HG03432 (cell line): ENCODE results near the gene XAB2.
"Not testable (repeated sequence)": the region's sequence is repeated elsewhere in the genome, so short reads cannot be mapped to it uniquely, and the experiment has no call there.

ENCODE experiments used
- ATAC-seq: cut with Tn5 transposase; IDR thresholded peaks from one replicate; pipeline ENCODE4 v1.9.1; 2021; ENCODE audit warnings: mild to moderate bottlenecking, moderate library complexity; ENCODE audit not compliant: unreplicated experiment

XAB2 gene

DNA sequence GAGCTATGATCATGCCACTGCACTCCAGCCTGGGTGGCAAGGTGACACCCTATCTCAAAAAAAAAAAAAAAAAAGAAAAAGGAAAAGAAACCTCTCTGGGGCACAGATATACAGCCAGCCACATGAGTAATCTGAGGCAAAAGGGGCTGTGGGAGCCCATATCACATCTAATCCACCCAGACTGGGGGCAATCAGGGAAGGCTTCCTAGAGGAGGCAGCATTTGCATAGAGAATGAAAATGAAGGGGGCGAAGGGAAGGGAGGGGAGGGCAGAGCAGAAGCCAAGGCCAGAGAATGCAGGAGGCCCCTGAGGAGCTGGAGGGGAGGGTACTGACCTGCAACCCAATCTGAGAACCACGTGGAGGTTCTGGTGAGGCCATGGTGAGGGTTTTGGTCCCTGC, 20.8 kb upstream of the XAB2 start:
- ATAC-seq: no peak

DNA sequence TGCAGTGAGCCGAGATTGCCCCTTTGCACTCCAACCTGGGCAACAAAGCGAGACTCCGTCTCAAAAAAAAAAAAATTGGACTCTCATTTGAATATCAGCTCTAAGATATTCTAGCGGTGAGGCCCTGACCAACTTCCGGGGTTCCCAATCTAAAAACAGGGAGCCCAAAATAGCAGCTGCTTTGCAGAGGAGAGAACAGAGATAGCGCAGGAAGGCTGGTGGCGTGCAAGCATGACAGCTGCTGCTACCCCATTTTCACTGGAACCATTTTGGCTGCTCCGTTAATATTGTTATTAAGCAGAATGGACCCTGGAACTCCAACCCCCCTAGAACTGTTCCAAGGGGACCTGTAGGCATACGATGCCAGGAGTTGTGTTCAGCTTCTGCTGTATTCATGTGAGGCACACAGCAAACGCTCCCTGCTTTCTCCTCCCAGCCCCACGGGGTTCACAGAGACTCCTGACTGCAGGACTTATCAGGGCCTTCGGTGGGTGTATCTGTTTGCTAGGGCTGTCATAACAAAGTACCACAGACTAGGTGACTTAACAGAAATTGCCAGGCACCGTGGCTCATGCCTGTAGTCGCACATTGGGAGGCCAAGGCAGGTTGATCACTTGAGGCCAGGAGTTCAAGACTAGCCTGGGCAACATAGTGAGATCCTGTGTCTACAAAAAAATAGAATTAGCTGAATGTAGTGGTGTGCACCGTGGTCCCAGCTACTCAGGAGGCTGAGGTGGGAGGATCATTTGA, 19.1 kb upstream of the XAB2 start:
- ATAC-seq: no peak

DNA sequence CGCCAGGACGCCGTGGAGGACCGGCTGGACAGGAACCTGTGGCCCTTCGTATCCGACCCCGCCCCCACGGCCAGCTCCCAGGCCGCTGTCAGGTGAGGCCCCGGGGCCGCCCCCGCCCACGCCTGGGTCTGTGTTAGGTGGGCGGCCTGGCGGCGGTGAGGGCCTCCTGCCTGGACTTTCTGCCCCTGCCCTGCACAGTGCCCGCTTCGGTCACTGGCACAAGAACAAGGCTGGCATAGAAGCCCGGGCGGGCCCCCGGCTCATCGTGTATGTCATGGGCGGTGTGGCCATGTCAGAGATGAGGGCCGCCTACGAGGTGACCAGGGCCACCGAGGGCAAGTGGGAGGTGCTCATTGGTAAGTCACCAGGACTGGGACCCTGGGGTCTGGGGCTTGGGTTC, 17.8 kb upstream of the XAB2 start:
- ATAC-seq: no peak

DNA sequence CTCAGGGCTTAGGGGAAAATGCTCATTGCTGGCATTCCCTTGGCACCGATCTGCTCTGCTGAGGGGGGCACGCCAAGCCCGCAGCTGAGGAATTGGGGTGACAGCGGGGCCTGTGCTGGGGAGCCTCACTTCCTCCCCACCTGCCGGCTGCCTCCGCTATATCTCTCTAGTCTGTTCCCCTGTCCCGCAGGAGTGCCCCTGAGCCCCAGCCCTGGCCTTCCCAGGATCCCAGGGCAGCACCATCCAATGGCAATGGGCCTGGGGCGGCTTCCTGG, 17.0 kb upstream of the XAB2 start:
- no peak for ATAC-seq

DNA sequence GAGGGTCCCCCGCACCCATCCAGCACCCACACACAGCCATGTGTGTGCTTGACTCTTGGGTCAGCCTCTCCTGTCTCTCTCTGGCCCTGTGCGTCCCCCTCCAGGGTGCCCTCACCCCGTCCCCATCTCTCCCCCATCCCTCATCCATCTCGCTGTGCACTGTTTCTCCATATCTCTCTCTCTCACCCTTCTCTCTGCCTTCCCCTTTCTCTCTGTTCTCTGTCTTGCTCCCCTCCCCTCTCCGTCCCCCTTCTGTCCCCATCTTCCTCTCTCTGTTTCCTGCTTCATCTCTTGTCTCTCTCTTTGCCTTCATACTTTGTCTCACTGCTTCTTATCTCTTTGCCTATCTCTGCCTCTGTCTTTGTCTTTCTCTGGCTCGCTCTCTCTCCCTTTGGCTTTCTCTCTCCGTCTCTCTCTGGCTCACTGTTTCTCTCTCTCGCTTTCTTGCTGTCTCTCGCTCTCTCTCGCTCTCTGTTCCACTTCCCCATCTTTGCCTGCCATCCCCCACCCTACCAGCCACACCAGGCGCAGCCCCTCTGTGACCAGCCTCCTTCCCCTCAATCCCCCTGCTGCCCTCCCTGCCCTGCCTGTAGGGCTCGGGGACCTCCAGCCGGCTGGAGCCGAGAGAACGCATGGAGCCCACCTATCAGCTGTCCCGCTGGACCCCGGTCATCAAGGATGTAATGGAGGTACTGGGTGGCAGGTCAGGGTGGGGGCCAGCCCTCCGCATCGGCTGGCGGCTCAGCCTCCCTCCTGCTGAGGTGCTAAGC, 16.5 kb upstream of the XAB2 start:
- ATAC-seq: no peak

DNA sequence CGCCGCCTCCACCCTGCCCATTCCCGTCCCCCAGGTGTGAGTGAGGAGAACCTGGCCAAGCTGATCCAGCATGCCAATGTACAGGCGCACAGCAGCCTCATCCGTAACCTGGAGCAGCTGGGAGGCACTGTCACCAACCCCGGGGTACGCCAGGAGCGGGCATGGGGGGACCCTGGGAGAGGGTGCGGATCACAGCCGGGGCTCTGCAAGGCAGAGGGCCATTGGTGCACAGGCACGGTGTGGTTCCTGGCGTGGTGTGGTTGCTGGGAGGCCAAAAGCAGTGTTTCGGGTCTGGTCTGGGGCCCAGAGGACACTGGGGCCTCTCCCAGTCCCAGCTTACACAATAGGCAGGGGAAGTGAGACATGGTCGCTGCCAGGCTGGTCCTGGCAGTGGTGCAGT, 15.8 kb upstream of the XAB2 start:
- ATAC-seq: no peak

DNA sequence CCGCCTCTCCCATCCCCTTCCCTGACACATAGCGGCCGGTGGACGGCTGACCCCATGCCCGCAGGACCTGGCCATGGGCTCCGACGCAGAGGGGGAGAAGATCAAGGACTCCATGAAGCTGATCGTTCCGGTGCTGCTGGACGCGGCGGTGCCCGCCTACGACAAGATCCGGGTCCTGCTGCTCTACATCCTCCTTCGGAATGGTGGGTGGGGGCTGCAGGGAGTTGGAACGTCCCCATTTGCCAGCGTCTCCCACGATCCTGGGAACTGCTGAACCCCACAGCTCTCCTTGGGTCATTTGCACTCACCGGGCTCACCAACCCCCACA, 15.2 kb upstream of the XAB2 start:
- ATAC-seq: no peak

DNA sequence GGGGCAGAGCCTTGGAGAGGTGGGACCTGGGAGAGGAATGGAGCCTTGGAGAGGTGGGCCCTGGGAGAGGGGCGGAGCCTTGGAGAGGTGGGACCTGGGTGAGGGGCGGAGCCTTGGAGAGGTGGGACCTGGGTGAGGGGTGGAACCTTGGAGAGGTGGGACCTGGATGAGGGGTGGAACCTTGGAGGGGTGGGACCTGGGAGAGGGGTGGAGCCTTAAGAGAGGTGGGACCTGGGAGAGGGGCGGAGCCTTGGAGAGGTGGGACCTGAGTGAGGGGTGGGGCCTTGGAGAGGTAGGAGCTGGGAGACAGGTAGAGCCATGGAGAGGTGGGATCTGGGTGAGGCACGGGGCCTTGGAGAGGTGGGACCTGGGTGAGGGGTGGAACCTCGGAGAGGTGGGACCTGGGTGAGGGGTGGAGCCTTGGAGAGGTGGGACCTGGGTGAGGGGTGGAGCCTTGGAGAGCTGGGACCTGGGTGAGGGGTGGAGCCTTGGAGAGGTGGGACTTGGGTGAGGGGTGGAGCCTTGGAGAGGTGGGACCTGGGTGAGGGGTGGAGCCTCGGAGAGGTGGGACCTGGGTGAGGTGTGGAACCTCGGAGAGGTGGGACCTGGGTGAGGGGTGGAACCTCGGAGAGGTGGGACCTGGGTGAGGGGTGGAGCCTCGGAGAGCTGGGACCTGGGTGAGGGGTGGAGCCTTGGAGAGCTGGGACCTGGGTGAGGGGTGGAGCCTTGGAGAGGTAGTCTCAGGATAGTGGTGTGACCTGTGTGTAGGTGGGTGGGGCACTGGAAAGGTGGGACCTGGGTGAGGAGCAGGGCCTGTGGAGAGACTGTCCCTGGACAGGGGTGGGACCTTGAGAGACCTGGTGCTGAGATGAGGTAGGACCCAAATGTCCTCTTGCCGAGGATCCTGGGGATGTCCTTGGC, 14.5 kb upstream of the XAB2 start:
- ATAC-seq: not testable (repeated sequence)

DNA sequence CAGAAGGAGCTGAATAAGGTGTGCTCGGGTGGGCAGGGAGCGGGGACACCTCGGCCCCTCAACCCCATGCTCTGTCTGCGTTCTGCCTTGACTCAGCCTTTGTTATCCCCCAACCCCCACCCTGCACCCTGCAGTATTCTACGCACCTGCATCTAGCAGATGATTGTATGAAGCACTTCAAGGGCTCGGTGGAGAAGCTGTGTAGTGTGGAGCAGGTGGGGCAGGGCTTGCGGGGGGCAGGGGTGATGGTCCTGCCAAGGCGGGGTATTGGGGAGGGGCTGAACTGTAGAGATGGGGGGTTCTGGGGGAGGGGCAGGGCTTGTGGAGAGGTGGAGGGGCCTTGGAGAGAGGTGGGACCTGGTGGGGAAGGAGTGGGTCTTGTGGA, 13.7 kb upstream of the XAB2 start:
- ATAC-seq: no peak

DNA sequence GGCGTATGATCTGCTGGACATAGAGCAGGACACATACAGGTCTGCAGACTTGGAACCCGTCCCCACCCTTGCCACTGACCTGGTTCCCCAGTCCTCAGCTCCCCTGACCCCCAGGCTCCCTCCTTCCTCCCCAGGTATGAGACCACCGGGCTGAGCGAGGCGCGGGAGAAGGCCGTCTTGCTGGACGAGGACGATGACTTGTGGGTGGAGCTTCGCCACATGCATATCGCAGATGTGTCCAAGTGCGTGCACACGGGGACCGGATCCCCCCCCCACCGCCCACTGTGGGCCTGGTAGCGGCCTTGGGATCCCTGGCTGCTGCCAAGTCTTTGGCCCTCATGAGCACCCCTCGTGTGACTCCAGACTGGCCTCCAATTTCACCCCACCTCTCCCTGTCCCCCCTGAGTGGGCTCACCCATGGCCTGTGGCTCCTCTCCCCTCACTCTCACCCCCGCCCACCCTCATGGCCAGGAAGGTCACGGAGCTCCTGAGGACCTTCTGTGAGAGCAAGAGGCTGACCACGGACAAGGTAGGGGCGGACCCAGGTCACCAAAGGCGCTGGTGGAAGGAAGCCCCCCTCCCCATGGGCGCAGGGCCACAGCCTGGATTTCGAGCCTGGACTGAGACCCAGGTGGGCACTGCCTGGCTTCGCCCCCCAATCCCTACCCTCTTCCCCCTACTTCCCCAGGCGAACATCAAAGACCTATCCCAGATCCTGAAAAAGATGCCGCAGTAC, 13.1 kb upstream of the XAB2 start:
- no peak for ATAC-seq

DNA sequence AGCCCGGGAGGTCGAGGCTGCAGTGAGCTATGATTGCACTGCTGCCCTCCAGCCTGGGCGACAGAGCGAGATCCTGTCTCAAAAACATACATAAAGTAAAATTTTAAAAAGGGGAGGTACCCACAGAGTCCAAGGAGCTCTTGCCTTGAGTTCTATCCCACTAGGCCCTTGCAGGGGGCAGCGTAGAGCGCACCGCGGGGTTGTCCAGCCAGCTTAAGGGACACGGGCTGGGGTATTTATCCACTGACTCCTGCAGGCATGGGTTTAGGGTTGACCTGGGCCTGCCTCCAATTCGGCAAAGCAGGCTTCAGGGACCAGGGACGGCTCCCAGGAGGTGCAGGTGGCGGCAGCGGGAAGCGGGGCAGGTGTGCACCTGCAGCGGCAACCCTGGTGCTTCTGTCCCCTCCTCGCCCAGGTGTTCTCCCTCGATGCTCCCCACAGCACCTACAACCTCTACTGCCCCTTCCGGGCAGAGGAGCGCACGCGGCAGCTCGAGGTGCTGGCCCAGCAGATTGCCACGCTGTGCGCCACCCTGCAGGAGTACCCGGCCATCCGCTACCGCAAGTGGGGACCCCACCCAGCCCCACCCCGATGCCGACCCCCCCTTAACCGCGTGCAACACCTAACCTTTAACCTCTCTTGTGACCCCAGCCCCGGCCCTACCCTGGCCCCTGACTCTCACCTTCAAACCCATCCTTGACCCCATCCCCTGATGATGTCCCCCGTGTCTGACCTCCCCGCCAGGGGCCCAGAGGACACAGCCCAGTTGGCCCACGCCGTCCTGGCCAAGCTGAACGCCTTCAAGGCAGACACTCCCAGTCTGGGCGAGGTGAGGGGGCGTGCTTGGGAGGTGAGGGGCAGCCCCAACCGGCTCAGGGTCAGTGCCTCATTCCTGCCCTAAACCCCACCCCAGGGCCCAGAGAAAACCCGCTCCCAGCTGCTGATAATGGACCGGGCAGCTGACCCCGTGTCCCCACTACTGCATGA, 12.2 kb upstream of the XAB2 start:
- ATAC-seq: no peak

DNA sequence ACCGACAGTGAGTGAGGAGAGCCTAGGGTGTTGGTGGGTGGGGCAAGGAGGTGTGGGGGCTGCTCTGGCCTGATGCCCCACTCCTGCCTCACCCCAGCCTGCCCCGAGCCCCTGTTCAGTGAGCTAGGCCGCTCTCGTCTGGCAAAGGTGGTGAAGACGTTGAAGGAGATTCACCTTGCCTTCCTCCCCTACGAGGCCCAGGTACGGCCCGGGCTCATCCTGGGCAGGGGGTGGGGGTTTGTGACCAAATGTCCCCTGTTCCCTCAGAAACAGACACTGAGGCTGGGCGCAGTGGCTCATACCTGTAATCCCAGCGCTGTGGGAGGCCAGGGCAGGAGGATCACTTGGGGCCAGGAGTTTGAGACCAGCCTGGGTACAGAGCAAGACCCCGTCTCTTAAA, 11.5 kb upstream of the XAB2 start:
- ATAC-seq: no peak

DNA sequence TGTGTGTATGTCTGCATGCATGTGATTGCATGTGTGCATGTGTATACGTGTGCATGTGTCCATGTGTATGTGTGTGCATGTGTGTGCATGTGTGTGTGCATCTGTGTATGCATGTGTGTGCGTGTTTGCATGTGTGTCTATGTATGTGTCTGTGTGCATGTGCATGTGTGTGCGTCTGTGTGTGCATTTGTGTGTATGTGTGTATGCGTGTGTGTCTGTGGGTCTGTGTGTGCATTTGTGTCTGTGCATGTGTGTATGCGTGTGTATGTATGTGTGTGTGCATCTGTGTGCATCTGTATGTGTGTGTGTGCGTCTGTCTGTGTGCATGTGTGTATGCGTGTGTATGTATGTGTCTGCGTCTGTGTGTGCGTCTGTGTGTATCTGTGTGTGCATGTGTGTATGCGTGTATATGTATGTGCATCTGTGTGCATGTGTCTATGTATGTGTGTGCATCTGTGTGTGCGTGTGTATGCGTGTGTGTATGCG, 10.6 kb upstream of the XAB2 start:
- ATAC-seq: no peak

DNA sequence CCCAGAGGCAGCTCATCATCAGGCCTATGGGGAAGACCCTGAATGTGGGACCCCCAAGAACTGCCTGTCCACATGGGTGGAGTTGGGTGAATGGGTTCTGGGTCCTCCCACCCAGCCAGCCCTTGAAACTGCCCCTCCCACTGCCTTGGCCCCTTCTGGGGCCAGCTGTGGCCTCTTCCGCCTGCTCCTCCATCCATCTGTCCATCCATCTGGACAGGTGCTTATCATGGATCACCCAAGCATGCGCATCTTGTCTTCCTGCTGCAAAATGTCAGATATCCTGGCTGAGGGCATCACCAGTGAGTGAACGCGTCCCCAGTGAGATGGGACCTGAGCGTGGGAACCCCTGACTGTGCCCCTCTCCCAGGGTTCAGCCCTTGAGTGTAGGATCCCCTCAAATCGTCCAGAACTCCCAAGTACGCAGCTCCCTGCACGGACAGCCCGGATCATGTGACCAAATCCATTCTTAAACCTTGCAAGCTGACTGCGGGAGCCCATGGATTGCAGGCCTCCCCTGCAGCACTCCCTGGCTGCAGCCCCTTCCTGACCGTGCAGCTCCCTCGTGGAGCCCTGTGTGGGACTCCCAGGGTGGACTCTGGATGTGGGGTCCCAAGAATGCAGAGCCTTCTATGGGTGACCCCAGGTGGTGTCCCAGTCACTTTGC, 9.6 kb upstream of the XAB2 start:
- ATAC-seq: no peak

DNA sequence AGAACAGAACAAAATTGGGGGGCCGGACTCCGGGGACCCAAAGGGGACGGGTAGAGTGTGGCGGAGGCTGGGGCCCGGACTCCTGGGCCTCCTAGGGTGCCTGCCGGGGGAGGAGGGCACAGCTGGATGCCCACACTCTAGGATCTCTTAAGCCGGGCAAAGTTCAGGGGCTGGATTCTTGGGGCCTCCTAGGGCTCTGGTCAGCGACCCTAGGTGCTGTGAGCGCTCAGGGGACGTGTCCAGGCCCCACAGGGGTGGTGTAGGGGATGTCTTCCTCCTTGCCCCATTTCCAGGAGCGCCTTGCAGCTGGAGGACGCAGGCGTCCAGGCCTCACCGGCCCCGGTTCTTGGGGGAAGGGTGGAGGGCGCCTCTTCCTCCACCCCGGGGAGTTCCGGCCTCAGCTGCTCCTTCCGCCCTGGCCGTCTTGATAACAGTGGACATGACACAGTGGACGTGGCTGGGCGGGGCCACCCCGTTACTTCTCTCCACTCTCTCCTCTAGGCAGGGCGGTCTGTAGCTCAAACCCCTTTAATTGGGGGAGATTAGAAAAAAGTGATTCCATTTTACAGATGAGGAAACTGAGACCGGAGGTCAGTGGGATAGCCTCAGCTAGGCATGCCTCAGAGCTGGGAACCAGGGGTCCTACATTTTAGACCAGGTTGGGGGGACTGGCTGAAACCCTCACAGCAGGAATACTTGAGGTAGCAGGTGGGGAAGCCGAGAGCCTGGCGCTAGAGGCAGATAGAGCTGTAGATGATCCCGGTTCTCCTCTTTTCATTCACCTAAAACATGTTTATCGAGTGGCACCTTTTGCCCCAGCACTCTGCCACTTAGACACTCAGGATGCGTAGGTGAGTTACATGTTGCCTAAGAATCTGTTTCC, 8.3 kb upstream of the XAB2 start:
- ATAC-seq: peak; percentile 16

DNA sequence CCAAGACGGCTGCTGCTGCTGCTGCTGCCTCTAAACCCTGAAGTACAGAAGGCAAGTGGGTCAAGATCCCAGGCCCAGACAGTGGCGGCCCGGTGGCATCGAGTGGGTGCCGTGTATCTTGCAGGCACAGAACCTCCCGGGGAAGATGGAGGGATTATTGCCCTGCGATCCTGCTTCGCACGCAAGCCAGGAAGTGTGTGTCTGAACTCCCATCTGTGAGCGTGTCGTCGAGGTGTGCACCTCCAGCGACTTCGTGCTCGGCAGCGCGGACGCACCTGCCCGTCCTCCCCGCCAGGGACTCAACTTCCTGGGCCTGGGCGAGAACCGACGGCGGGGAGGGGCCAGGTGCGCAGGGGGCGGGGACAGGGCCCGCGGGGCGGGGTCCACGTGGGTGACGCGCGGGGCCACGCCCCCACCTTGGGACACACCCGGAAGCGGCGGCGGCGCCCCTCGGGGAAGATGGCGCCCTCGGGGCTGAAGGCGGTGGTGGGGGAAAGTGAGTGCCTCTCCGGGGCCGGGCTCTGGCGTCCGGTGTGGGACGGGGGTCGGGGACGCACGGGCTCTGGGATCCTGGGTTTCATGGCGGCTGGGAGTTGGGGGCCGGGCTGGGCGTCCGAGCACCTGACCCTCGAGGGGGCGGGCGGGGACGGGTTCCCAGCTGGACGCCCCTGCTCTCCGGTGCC, 7.5 kb upstream of the XAB2 start, which contains the start of gene STXBP2:
Gene STXBP2 (plus strand): TSS at position 420 of the 683 bp plus-strand sequence. CDS start 40 bp downstream, at position 460.
- ATAC-seq: peak; percentile 76

DNA sequence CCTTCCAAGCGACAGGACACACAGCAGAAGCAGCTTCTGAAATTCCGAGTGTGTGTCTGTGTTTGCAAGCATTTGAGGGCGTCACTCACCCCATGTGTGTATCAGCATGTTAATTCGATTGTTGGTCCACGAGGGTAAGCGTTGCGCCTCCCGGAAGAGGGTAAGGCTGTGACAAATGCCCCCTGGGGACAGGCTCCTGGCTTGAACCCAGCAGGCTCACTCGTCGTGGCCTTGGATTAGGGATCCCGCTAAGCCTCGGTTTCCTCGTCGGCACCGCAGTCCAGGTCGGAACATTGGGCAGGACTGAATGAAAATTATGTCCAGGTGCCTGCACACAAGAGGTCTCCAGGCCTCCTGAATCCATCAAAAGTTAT, 7.0 kb upstream of the XAB2 start:
- no peak for ATAC-seq

DNA sequence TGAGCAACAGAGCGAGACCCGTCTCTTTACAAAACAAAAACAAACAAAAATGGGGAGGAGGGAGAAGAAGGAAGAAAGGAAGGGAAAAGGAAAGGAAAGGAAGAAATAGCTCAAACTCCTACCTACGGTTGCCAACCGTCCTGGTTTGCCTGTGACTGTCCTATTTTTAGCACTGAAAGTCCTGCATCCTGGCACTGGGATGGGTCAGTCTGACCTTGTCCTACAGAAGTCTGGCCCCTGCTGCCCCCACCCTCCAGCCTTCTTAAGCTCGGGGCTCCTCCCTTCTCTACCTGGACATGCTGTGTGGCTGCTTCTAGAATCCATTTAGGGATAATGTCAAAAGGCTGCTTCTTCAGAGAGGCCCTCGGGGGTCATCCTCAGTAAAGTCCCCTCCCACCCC, 6.3 kb upstream of the XAB2 start:
- ATAC-seq: no peak
